Measurements from ENCODE around the gene GPR151. TPM values are rescaled to one million over a fixed set of nuclear protein-coding genes. Genes with fewer than 3 reads are reported as not detected.

Gene GPR151
- total and polyA plus RNA-seq, 2 donors (not counting 1 experiment from before 2014, with no cell fraction given) = not detected

DNA sequence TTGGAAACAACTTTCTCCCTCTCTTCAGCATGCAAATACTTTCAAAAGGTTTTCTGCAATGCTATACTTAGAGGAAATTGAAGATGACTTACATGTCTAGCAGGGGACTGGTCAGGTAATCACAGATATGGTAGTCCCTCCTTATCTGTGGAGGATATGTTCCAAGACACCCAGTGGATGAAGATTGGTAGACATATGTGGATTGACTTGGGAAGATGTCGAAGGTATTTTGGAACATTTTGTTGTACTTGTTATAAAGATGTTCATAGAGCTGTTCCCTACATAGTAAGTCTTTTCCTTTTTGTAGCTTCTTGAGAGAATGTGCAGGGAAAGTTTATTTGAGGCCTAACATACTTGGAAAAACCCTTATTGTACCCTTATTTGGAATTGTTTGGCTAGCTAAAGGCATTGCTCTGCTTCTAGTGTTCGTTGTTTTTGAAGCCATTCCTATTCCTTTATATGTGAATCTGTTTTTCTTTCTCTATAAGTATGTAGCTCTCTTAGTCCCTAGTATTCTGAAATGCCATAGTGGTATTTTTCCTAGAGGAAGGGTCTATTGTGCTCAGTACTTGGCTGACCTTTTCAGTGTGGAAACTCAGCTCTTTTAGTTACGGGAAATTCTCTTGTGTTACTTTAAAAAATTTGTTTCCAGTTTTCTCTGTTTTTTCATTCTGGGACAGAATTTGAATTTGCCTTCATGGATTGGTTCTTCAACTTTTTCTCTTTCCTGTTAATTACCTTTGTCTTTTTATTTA, 25.7 kb downstream of the GPR151 start:
- Histone ChIP-seq H3K4me3 (replicated peaks in 1 of 4; ENCODE audit: control extremely low read depth in 1 of 4, insufficient read depth in 1 of 4, low read depth in 3 of 4, low read length in 4 of 4) (no peak overlapping the region), H2AFZ (ENCODE audit: low read length) (no peak overlapping the region), H3K27ac (ENCODE audit: insufficient read depth, low read length) (no peak overlapping the region), H3K4me1 (ENCODE audit: control insufficient read depth, extremely low read depth, insufficient read depth, low read length) (no peaks in the 10 kb centered on the region), H3K9me3 (ENCODE audit: control insufficient read depth, insufficient read depth, low read depth, low read length) (no peaks in the 10 kb centered on the region), H3K9ac (ENCODE audit: insufficient read depth, low read length) (no peak overlapping the region), H3K27me3 (ENCODE audit: control insufficient read depth, insufficient read depth, low read length) (no peaks in the 10 kb centered on the region), H4K20me1 (ENCODE audit: control insufficient read depth, extremely low read depth, insufficient read depth, low read length) (no peaks in the 10 kb centered on the region), H3K79me2 (ENCODE audit: control insufficient read depth, insufficient read depth, low read length) (no peaks in the 10 kb centered on the region), H3K4me2 (ENCODE audit: extremely low read depth, insufficient read depth, low read length) (no peak overlapping the region), H3K36me3 (ENCODE audit: control insufficient read depth, insufficient read depth, low read length) (peaks cover 2% of the 10 kb centered on the region)
- no peak for DNase-seq (ENCODE audit: low read depth in 2 of 2)
- TF ChIP-seq CTCF (conservative IDR thresholded peaks at IDR 0.05 in 1 of 2, IDR thresholded peaks at IDR 0.05 in 1 of 2; ENCODE audit: low read depth in 1 of 2, low read length in 2 of 2) (no peak), EZH2 (IDR thresholded peaks at IDR 0.05; ENCODE audit: low read length, missing control alignments) (no peak)

GRCh38 chr5:146484714-146485391, 31.1 kb downstream of the GPR151 start:
- TF ChIP-seq CTCF (conservative IDR thresholded peaks at IDR 0.05 in 1 of 2, IDR thresholded peaks at IDR 0.05 in 1 of 2; ENCODE audit: low read depth in 1 of 2, low read length in 2 of 2) (no peak), EZH2 (IDR thresholded peaks at IDR 0.05; ENCODE audit: low read length, missing control alignments) (no peak)
- peaks cover 11% of the 10 kb centered on the region for H3K36me3 ChIP-seq (ENCODE audit: control insufficient read depth, insufficient read depth, low read length)

GRCh38 chr5:146482775-146483174, 33.2 kb downstream of the GPR151 start:
- Histone ChIP-seq H3K4me1 (ENCODE audit: control insufficient read depth, extremely low read depth, insufficient read depth, low read length) (no peaks in the 10 kb centered on the region), H3K4me2 (ENCODE audit: extremely low read depth, insufficient read depth, low read length) (no peak overlapping the region), H3K9ac (ENCODE audit: insufficient read depth, low read length) (no peak overlapping the region), H3K27me3 (ENCODE audit: control insufficient read depth, insufficient read depth, low read length) (no peaks in the 10 kb centered on the region), H4K20me1 (ENCODE audit: control insufficient read depth, extremely low read depth, insufficient read depth, low read length) (no peaks in the 10 kb centered on the region), H2AFZ (ENCODE audit: low read length) (no peak overlapping the region), H3K9me3 (ENCODE audit: control insufficient read depth, insufficient read depth, low read depth, low read length) (no peaks in the 10 kb centered on the region), H3K27ac (ENCODE audit: insufficient read depth, low read length) (no peak overlapping the region), H3K79me2 (ENCODE audit: control insufficient read depth, insufficient read depth, low read length) (no peaks in the 10 kb centered on the region), H3K36me3 (ENCODE audit: control insufficient read depth, insufficient read depth, low read length) (peaks cover 11% of the 10 kb centered on the region), H3K4me3 (replicated peaks in 1 of 4; ENCODE audit: control extremely low read depth in 1 of 4, insufficient read depth in 1 of 4, low read depth in 3 of 4, low read length in 4 of 4) (no peak overlapping the region)
- DNase-seq (ENCODE audit: low read depth in 2 of 2) = no peak
- no peak for TF ChIP-seq CTCF (conservative IDR thresholded peaks at IDR 0.05 in 1 of 2, IDR thresholded peaks at IDR 0.05 in 1 of 2; ENCODE audit: low read depth in 1 of 2, low read length in 2 of 2)
- TF ChIP-seq EZH2 (IDR thresholded peaks at IDR 0.05; ENCODE audit: low read length, missing control alignments) = no peak

More at GRCh38 chr5:146484714-146485391, 31.1 kb downstream of the GPR151 start:
- Histone ChIP-seq H3K27ac (ENCODE audit: insufficient read depth, low read length) (no peak overlapping the region), H3K79me2 (ENCODE audit: control insufficient read depth, insufficient read depth, low read length) (no peaks in the 10 kb centered on the region), H4K20me1 (ENCODE audit: control insufficient read depth, extremely low read depth, insufficient read depth, low read length) (no peaks in the 10 kb centered on the region), H3K4me3 (replicated peaks in 1 of 4; ENCODE audit: control extremely low read depth in 1 of 4, insufficient read depth in 1 of 4, low read depth in 3 of 4, low read length in 4 of 4) (no peak overlapping the region), H3K4me2 (ENCODE audit: extremely low read depth, insufficient read depth, low read length) (no peak overlapping the region), H3K4me1 (ENCODE audit: control insufficient read depth, extremely low read depth, insufficient read depth, low read length) (no peaks in the 10 kb centered on the region), H2AFZ (ENCODE audit: low read length) (no peak overlapping the region), H3K9ac (ENCODE audit: insufficient read depth, low read length) (no peak overlapping the region), H3K27me3 (ENCODE audit: control insufficient read depth, insufficient read depth, low read length) (no peaks in the 10 kb centered on the region), H3K9me3 (ENCODE audit: control insufficient read depth, insufficient read depth, low read depth, low read length) (no peaks in the 10 kb centered on the region)
- DNase-seq (ENCODE audit: low read depth in 2 of 2) = no peak
